HCT116 (cell line): ENCODE measurements around the gene MYCN. TPM values are rescaled to one million over a fixed set of nuclear protein-coding genes. Genes with fewer than 3 reads are reported as not detected.

Experiments used
- ATAC-seq: fragments of 200-7000 bp; cut with Tn5 transposase; 2 replicates; pipeline ENCODE4 v1.9.1; 2020; ENCODE audit warnings: mild to moderate bottlenecking, moderate library complexity
- BruUV-seq: library from RNA; stranded (reverse); fragments of 400-500 nt; replicated peaks from 2 replicates; lab custom pipeline; 2021; lab: Mats Ljungman, UMichigan
- CTCF ChIA-PET: fragments of 300-600 bp; sonication (Branson Sonifier 250); formaldehyde crosslinking; loops from one replicate; lab custom pipeline; 2021; ENCODE audit warnings: antibody characterized with exemption; lab: Charles Lee
- POLR2A ChIA-PET: fragments of 300-600, 350-600 bp; sonication (Branson Sonifier 250); formaldehyde crosslinking; loops from one replicate; lab custom pipeline; 2021; ENCODE audit warnings: antibody characterized with exemption; lab: Charles Lee
- RAD21 ChIA-PET, 2 experiments: fragments of 300-600 bp; sonication (Branson Sonifier 250); formaldehyde crosslinking; loops; one replicate each; lab custom pipeline; 2023; ENCODE audit warnings: low total read pairs in 2 of 2; ENCODE audit not compliant: uncharacterized antibody in 2 of 2, unreplicated experiment in 2 of 2, low non-redundant PET in 1 of 2; lab: Charles Lee
- DNase-seq: peaks from one replicate; pipeline ENCODE4 v3.0.0-alpha.2; 2010; ENCODE audit warnings: low read depth, low spot score
- H2AFZ ChIP-seq: fragments of 200-600 bp; shearing (Covaris generic), sonication (generic); 2 replicates; pipeline ENCODE4 v1.6.1; 2017; ENCODE audit warnings: low read depth, mixed run types, mixed read lengths, antibody characterized with exemption, low read length; ENCODE audit not compliant: poor library complexity, severe bottlenecking
- H3K27ac ChIP-seq: 2 replicates; pipeline ENCODE4 v1.5.1; 2012; ENCODE audit warnings: low read depth, low read length
- H3K27me3 ChIP-seq: fragments of 200-600 bp; sonication (generic); 2 replicates; pipeline ENCODE4 v1.6.1; 2016; ENCODE audit warnings: mixed run types, low read length, mixed read lengths; ENCODE audit not compliant: insufficient read depth
- H3K36me3 ChIP-seq, 2 experiments: fragments of 200-500 bp in 1 of 2; fragments of 200-600 bp in 1 of 2; sonication (Bioruptor generic) in 1 of 2; sonication (generic) in 1 of 2; 2 replicates each; pipeline versions ENCODE4 v1.5.1 to v1.6.1; 2014 to 2016; ENCODE audit warnings: low read length in 2 of 2, inconsistent platforms in 1 of 2, mixed read lengths in 1 of 2, mixed run types in 1 of 2; ENCODE audit not compliant: insufficient read depth in 2 of 2, control insufficient read depth in 1 of 2
- H3K4me1 ChIP-seq, 2 experiments: fragments of 200-600 bp in 1 of 2; sonication (generic) in 1 of 2; 2 replicates each; pipeline versions ENCODE4 v1.5.1 to v1.6.1; 2012 to 2017; ENCODE audit warnings: low read length in 2 of 2, inconsistent platforms in 1 of 2, mild to moderate bottlenecking in 1 of 2, mixed read lengths in 1 of 2, mixed run types in 1 of 2, moderate library complexity in 1 of 2; ENCODE audit not compliant: insufficient read depth in 2 of 2, control insufficient read depth in 1 of 2
- H3K4me2 ChIP-seq: fragments of 200-600 bp; sonication (generic); 2 replicates; pipeline ENCODE4 v1.6.1; 2017; ENCODE audit warnings: mixed run types, low read length, mixed read lengths
- H3K4me3 ChIP-seq, 2 experiments: fragments of 200-600 bp in 1 of 2; sonication (generic) in 1 of 2; replicated peaks in 1 of 2; 2 replicates each; pipeline ENCODE4 v1.5.1; 2011 to 2016; ENCODE audit warnings: low read length in 2 of 2, control low read depth in 1 of 2, low read depth in 1 of 2, mild to moderate bottlenecking in 1 of 2, mixed read lengths in 1 of 2, mixed run types in 1 of 2
- H3K79me2 ChIP-seq: fragments of 200-600 bp; sonication (generic); 2 replicates; pipeline ENCODE4 v1.6.1; 2017; ENCODE audit warnings: mild to moderate bottlenecking, mixed run types, low read length, moderate library complexity, mixed read lengths; ENCODE audit not compliant: insufficient read depth
- H3K9ac ChIP-seq: fragments of 200-600 bp; sonication (generic); 2 replicates; pipeline ENCODE4 v1.6.1; 2016; ENCODE audit warnings: low read length, mixed read lengths
- H3K9me2 ChIP-seq: fragments of 200-600 bp; sonication (generic), shearing (Covaris generic); 2 replicates; pipeline ENCODE4 v1.6.1; 2017; ENCODE audit warnings: mixed run types, mild to moderate bottlenecking, moderate library complexity; ENCODE audit not compliant: insufficient read depth
- H3K9me3 ChIP-seq, 2 experiments: fragments of 200-500 bp in 1 of 2; fragments of 200-600 bp in 1 of 2; sonication (Bioruptor generic) in 1 of 2; sonication (generic) in 1 of 2; 2 replicates each; pipeline ENCODE4 v1.6.1; 2014 to 2017; ENCODE audit warnings: low read length in 2 of 2, mixed read lengths in 2 of 2, inconsistent platforms in 1 of 2, low read depth in 1 of 2, mild to moderate bottlenecking in 1 of 2, mixed run types in 1 of 2, moderate library complexity in 1 of 2; ENCODE audit not compliant: control insufficient read depth in 1 of 2, insufficient read depth in 1 of 2
- H4K20me1 ChIP-seq: fragments of 200-600 bp; sonication (generic), shearing (Covaris generic); 2 replicates; pipeline ENCODE4 v1.6.1; 2017; ENCODE audit warnings: mixed run types, mild to moderate bottlenecking, moderate library complexity; ENCODE audit not compliant: insufficient read depth
- CEBPB ChIP-seq: IDR thresholded peaks from 2 replicates; pipeline ENCODE4 v1.6.1; 2012; ENCODE audit warnings: low read depth
- SIN3A ChIP-seq: IDR thresholded peaks from 2 replicates; pipeline ENCODE4 v1.6.1; 2012; ENCODE audit warnings: low read depth
- YY1 ChIP-seq: IDR thresholded peaks from 2 replicates; pipeline ENCODE4 v1.6.1; 2011; ENCODE audit warnings: low read length, low read depth, moderate library complexity, mild to moderate bottlenecking; ENCODE audit not compliant: insufficient replicate concordance; ENCODE audit errors: extremely low read depth
- ZNF274 ChIP-seq: fragments of 200-500 bp; sonication (Bioruptor generic); IDR thresholded peaks from 2 replicates; pipeline ENCODE4 v1.6.1; 2014; ENCODE audit warnings: mild to moderate bottlenecking, low read depth, low read length, inconsistent platforms
- intact Hi-C: fragments of 100-400 bp; cut with micrococcal nuclease; formaldehyde crosslinking; loops from 2 replicates; pipeline ENCODE4 v1.10.0; 2022
- total RNA-seq: library from RNA; stranded (reverse); gene quantifications from one replicate; pipeline ENCODE4 v1.2.1, GENCODE V29; 2021; ENCODE audit not compliant: unreplicated experiment
- TF ChIP-seq, protein P1 (sequence below): IDR thresholded peaks from 2 replicates; pipeline ENCODE4 v1.6.1; 2012; ENCODE audit warnings: low read depth

The MYCN gene
- total RNA-seq, 1 experiment from 2014 or later = not detected

DNA sequence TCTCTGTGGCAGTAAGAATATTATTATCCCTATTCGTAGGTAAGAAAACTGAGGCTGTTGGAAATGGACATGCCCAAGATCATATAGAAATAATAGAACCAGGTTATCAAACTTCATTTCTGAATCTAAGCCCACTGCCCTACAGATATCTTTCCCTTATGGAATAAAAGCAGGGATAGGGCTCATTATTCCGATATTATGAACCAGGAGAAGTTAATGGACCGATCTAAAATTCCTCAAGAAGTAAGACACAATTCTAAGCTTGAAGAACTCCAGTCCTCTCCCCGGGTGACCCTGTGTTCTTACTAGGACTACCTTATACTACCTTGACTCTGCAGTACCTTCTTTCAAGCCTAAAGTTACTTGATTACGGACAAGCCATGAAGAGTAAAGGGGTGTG, 8.4 kb upstream of the MYCN start:
- no peaks in the 10 kb centered on the region for H3K79me2 ChIP-seq
- no TSS peak for BruUV-seq
- ChIA-PET POLR2A (no interaction called here), RAD21 (no interaction called here), CTCF (interaction anchor here (1.1 kb wide), 1 partner anchor 8 kb away, joined by 3 read pairs; no protein-coding TSS in a partner anchor)
- H3K4me3 ChIP-seq = no peak overlapping the region
- H3K27ac ChIP-seq = no peak overlapping the region
- H3K9me3 ChIP-seq = no peaks in the 10 kb centered on the region
- no peaks in the 10 kb centered on the region for H3K9me2 ChIP-seq
- no peak overlapping the region for H3K4me2 ChIP-seq
- DNase-seq = no peak
- ATAC-seq = no peak
- no peak overlapping the region for H2AFZ ChIP-seq
- peaks cover 2 to 5% of the 10 kb centered on the region in 2 experiments; a peak in 3 of 4 replicates for H3K4me1 ChIP-seq
- H3K27me3 ChIP-seq = no peaks in the 10 kb centered on the region
- H3K9ac ChIP-seq = no peak overlapping the region
- H4K20me1 ChIP-seq = no peaks in the 10 kb centered on the region
- TF ChIP-seq CEBPB (no peak), YY1 (no peak), ZNF274 (no peak), SIN3A (no peak)
- TF ChIP-seq, protein P1, sequence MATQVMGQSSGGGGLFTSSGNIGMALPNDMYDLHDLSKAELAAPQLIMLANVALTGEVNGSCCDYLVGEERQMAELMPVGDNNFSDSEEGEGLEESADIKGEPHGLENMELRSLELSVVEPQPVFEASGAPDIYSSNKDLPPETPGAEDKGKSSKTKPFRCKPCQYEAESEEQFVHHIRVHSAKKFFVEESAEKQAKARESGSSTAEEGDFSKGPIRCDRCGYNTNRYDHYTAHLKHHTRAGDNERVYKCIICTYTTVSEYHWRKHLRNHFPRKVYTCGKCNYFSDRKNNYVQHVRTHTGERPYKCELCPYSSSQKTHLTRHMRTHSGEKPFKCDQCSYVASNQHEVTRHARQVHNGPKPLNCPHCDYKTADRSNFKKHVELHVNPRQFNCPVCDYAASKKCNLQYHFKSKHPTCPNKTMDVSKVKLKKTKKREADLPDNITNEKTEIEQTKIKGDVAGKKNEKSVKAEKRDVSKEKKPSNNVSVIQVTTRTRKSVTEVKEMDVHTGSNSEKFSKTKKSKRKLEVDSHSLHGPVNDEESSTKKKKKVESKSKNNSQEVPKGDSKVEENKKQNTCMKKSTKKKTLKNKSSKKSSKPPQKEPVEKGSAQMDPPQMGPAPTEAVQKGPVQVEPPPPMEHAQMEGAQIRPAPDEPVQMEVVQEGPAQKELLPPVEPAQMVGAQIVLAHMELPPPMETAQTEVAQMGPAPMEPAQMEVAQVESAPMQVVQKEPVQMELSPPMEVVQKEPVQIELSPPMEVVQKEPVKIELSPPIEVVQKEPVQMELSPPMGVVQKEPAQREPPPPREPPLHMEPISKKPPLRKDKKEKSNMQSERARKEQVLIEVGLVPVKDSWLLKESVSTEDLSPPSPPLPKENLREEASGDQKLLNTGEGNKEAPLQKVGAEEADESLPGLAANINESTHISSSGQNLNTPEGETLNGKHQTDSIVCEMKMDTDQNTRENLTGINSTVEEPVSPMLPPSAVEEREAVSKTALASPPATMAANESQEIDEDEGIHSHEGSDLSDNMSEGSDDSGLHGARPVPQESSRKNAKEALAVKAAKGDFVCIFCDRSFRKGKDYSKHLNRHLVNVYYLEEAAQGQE = no peak
- TF ChIP-seq, all 23 proteins: peak for 0
- intact Hi-C loops = loop anchor here (10.0 kb wide), 1 partner anchor 833 kb away; no protein-coding TSS in a partner anchor
- no peaks in the 10 kb centered on the region for H3K36me3 ChIP-seq
